ENCODE measurements around the gene SF3B4.

The SF3B4 gene

GRCh38 chr1:149936992-149937705 lies 9.5 kb upstream of the SF3B4 start:
- Histone ChIP-seq H3K36me3 (ENCODE audit: insufficient read depth) (no peaks in the 10 kb centered on the region), H4K20me1 (ENCODE audit: insufficient read depth) (no peaks in the 10 kb centered on the region), H3K4me3 (IDR thresholded peaks at IDR 0.05; ENCODE audit: insufficient read depth, low read depth, low read length) (no peak overlapping the region), H3K79me2 (ENCODE audit: insufficient read depth, low read depth) (no peaks in the 10 kb centered on the region), H3K27me3 (ENCODE audit: insufficient read depth, low read depth) (no peaks in the 10 kb centered on the region), H3K9ac (no peak overlapping the region), H3K4me1 (ENCODE audit: low read depth, poor library complexity, severe bottlenecking) (peaks cover 45% of the 10 kb centered on the region), H3K27ac (peak overlapping the region; percentile 32), H2AFZ (ENCODE audit: low read depth) (no peak overlapping the region), H3K4me2 (peak overlapping the region; percentile 74)
- TF ChIP-seq, protein P1, sequence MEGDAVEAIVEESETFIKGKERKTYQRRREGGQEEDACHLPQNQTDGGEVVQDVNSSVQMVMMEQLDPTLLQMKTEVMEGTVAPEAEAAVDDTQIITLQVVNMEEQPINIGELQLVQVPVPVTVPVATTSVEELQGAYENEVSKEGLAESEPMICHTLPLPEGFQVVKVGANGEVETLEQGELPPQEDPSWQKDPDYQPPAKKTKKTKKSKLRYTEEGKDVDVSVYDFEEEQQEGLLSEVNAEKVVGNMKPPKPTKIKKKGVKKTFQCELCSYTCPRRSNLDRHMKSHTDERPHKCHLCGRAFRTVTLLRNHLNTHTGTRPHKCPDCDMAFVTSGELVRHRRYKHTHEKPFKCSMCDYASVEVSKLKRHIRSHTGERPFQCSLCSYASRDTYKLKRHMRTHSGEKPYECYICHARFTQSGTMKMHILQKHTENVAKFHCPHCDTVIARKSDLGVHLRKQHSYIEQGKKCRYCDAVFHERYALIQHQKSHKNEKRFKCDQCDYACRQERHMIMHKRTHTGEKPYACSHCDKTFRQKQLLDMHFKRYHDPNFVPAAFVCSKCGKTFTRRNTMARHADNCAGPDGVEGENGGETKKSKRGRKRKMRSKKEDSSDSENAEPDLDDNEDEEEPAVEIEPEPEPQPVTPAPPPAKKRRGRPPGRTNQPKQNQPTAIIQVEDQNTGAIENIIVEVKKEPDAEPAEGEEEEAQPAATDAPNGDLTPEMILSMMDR (conservative IDR thresholded peaks at IDR 0.05; ENCODE audit: low read depth, low read length) = 0 out of 2 replicates have a peak, but pooled peaks have one; percentile 20

DNA sequence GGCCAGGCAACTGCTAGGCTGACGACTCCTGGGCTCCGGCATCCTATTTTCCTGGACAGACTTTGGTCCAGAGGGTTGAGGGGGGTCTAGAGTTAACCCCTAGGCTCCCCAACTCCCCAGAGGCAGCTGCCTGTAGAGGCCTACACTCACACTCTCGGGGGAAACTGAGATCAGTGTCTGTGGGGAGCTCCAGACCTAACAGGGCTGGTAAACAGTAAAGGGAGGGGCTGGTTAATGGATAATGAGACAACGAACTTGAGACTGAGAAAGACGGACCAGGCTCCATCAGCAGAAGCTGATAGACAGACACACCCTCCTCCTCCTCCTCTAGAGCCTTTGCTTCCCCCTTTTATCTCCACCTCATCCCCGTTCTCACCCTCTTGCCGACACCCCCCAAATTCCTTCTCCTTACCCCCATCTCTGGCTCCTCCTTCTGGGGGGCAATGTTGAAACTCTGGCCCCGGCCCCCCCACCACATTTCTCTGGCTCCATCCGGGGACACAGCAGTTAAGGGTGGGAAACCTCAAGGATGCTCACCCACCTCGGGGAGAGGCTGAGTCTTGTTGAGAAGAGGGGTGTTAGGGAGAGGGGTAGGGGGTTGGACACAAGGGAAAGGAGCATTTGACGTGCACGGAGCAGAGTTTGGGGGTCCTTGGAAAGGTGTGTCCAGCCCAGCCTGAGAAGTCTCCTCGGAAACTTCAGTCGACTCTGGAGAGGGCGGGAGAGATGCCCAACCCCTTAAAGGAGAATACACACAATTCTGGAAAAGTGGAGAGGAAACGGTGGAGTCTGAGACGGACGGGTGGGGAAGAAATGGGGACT lies 8.8 kb upstream of the SF3B4 start, which contains the start of gene MTMR11:
TSS of gene MTMR11 (minus strand) at position 710 of the 822 bp plus-strand sequence. CDS start at position 478, 232 bp downstream.
- H3K4me3 ChIP-seq (IDR thresholded peaks at IDR 0.05; ENCODE audit: insufficient read depth, low read depth, low read length) = no peak within 1 kb of the TSS
- peak within 1 kb of the TSS; percentile 32 for H3K27ac ChIP-seq
- H3K36me3 ChIP-seq (ENCODE audit: insufficient read depth) = no peaks in the 10 kb centered on the region
- no peak within 1 kb of the TSS for H3K9ac ChIP-seq
- no peak within 1 kb of the TSS for H2AFZ ChIP-seq (ENCODE audit: low read depth)
- no peaks in the 10 kb centered on the region for H3K27me3 ChIP-seq (ENCODE audit: insufficient read depth, low read depth)
- peak within 1 kb of the TSS; percentile 74 for H3K4me2 ChIP-seq
- TF ChIP-seq, protein P1 (conservative IDR thresholded peaks at IDR 0.05; ENCODE audit: low read depth, low read length) = no peak
- no peaks in the 10 kb centered on the region for H4K20me1 ChIP-seq (ENCODE audit: insufficient read depth)
- no peaks in the 10 kb centered on the region for H3K79me2 ChIP-seq (ENCODE audit: insufficient read depth, low read depth)
- peaks cover 45% of the 10 kb centered on the region for H3K4me1 ChIP-seq (ENCODE audit: low read depth, poor library complexity, severe bottlenecking)

DNA sequence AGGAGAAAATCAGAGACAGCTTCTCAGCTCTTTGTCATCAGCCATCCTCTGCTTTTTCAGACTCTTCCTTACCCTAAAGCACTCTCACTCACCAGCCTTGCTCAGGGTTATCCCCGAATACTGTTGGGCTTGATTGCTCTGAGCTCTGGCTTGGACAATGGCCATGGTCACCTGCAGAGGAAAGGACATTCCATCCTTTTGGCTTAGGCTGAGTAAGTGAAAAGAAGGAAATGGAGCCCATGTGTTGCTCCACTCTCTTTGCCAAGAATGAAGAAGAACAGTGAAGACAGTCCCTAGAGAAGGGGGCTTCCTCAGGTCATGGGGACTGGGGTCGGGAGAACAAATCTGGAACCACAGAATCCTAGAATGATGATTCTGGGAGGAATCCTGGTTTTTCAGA lies 6.8 kb upstream of the SF3B4 start:
- Histone ChIP-seq H3K27ac (no peak overlapping the region), H3K27me3 (ENCODE audit: insufficient read depth, low read depth) (no peaks in the 10 kb centered on the region), H3K79me2 (ENCODE audit: insufficient read depth, low read depth) (no peaks in the 10 kb centered on the region), H3K4me3 (IDR thresholded peaks at IDR 0.05; ENCODE audit: insufficient read depth, low read depth, low read length) (no peak overlapping the region), H3K4me1 (ENCODE audit: low read depth, poor library complexity, severe bottlenecking) (peaks cover 30% of the 10 kb centered on the region), H3K4me2 (no peak overlapping the region), H3K36me3 (ENCODE audit: insufficient read depth) (no peaks in the 10 kb centered on the region), H2AFZ (ENCODE audit: low read depth) (no peak overlapping the region), H3K9ac (no peak overlapping the region), H4K20me1 (ENCODE audit: insufficient read depth) (no peaks in the 10 kb centered on the region)
- TF ChIP-seq, protein P1 (conservative IDR thresholded peaks at IDR 0.05; ENCODE audit: low read depth, low read length) = no peak

GRCh38 chr1:149933208-149933607 lies 5.6 kb upstream of the SF3B4 start:
- TF ChIP-seq, protein P1 (conservative IDR thresholded peaks at IDR 0.05; ENCODE audit: low read depth, low read length) = no peak

More at GRCh38 chr1:149933208-149933607, 5.6 kb upstream of the SF3B4 start:
- no peak overlapping the region for H2AFZ ChIP-seq (ENCODE audit: low read depth)
- H3K27ac ChIP-seq = no peak overlapping the region
- no peak overlapping the region for H3K4me3 ChIP-seq (IDR thresholded peaks at IDR 0.05; ENCODE audit: insufficient read depth, low read depth, low read length)
- no peaks in the 10 kb centered on the region for H4K20me1 ChIP-seq (ENCODE audit: insufficient read depth)
- no peak overlapping the region for H3K9ac ChIP-seq
- H3K4me1 ChIP-seq (ENCODE audit: low read depth, poor library complexity, severe bottlenecking) = peaks cover 29% of the 10 kb centered on the region
- no peak overlapping the region for H3K4me2 ChIP-seq
- H3K27me3 ChIP-seq (ENCODE audit: insufficient read depth, low read depth) = no peaks in the 10 kb centered on the region
- H3K36me3 ChIP-seq (ENCODE audit: insufficient read depth) = no peaks in the 10 kb centered on the region
- no peaks in the 10 kb centered on the region for H3K79me2 ChIP-seq (ENCODE audit: insufficient read depth, low read depth)

Data from KMS-11 (cell line).